ENCODE measurements around the gene SCAP.
"Not testable (repeated sequence)": the region's sequence is repeated elsewhere in the genome, so short reads cannot be mapped to it uniquely, and the experiment has no call there.

Gene SCAP

DNA sequence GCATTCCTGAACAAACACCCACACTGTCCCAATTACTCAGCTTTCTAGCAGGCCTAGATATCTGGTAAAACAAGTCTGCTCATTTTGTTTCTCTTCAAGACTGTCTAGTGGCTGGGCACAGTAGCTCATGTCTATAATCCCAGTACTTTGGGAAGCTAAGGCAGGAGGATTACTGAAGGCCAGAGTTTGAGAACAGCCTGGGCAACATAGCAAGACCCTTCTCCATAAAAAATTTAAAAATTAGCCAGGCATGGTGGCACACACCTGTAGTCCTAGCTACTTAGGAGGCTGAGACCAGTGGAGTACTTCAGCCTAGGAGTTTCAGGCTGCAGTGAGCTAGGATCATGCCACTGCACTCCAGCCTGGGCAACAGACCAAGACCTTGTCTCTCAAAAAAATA is 101.2 kb downstream of the SCAP start:
- DNase-seq (ENCODE audit: low spot score) (no peak), ATAC-seq (ENCODE audit: low read depth) (no peak)
- Histone ChIP-seq H3K4me3 (ENCODE audit: severe bottlenecking) (no peak overlapping the region), H3K27ac (ENCODE audit: poor library complexity, severe bottlenecking) (no peak overlapping the region), H3K36me3 (ENCODE audit: low read depth) (no peaks in the 10 kb centered on the region), H3K27me3 (ENCODE audit: insufficient read depth, poor library complexity, severe bottlenecking) (no peaks in the 10 kb centered on the region), H3K4me1 (ENCODE audit: insufficient read depth, poor library complexity, severe bottlenecking) (no peaks in the 10 kb centered on the region), H3K9me3 (ENCODE audit: severe bottlenecking) (no peaks in the 10 kb centered on the region)
- TF ChIP-seq, protein P1, sequence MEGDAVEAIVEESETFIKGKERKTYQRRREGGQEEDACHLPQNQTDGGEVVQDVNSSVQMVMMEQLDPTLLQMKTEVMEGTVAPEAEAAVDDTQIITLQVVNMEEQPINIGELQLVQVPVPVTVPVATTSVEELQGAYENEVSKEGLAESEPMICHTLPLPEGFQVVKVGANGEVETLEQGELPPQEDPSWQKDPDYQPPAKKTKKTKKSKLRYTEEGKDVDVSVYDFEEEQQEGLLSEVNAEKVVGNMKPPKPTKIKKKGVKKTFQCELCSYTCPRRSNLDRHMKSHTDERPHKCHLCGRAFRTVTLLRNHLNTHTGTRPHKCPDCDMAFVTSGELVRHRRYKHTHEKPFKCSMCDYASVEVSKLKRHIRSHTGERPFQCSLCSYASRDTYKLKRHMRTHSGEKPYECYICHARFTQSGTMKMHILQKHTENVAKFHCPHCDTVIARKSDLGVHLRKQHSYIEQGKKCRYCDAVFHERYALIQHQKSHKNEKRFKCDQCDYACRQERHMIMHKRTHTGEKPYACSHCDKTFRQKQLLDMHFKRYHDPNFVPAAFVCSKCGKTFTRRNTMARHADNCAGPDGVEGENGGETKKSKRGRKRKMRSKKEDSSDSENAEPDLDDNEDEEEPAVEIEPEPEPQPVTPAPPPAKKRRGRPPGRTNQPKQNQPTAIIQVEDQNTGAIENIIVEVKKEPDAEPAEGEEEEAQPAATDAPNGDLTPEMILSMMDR (IDR thresholded peaks at IDR 0.05; ENCODE audit: poor library complexity, severe bottlenecking) = no peak

DNA sequence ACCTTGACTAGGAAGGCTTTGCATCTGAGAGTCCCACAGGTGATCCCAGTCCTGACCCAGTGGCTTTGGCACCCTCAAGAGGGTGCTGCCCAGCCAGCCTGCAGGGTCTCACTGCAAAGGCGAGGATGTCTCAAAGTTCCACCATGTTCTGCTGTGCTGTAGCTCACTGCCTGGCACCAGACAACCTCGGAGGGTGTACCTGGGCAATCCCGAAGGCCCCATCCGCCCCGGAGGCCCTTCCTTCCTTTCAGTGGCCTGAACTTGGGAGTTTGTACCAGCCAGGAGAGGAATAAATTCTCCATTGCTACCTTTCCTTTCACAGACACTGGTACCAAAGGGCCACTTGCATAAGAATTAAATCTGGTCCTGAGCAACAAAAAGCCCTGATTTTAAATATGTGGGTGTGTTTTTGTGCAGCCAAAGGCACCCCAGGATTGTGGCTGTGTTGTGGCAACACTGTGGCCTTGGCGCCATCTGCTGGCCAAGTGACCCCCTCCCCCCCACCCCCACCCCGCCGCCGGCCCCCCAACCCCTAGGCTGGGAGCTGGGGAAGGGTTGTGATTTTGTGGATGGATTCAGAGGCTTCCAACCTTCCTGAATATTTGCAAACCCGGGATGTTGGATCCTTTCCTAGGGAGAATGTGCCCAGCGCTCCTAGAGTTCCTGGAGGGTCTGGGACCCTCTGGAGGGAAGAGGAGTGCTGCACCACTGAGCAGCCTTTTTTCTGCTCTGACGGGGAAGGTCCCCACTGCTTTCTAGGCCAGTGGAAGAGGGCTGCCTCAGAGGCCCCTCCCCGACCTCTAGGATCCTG is 104.6 kb downstream of the SCAP start:
- DNase-seq (ENCODE audit: low spot score) = no peak

GRCh38 chr3:47370020-47370419 is 105.7 kb downstream of the SCAP start:
- not testable (repeated sequence) for H3K9me3 ChIP-seq (ENCODE audit: severe bottlenecking); ATAC-seq (ENCODE audit: low read depth); H3K27me3 ChIP-seq (ENCODE audit: insufficient read depth, poor library complexity, severe bottlenecking); H3K27ac ChIP-seq (ENCODE audit: poor library complexity, severe bottlenecking); DNase-seq (ENCODE audit: low spot score); H3K4me3 ChIP-seq (ENCODE audit: severe bottlenecking); H3K4me1 ChIP-seq (ENCODE audit: insufficient read depth, poor library complexity, severe bottlenecking); H3K36me3 ChIP-seq (ENCODE audit: low read depth)

More for the DNA sequence above, 104.6 kb downstream of the SCAP start:
- H3K36me3 ChIP-seq (ENCODE audit: low read depth) = no peaks in the 10 kb centered on the region
- H3K4me3 ChIP-seq (ENCODE audit: severe bottlenecking) = no peak overlapping the region
- H3K4me1 ChIP-seq (ENCODE audit: insufficient read depth, poor library complexity, severe bottlenecking) = no peaks in the 10 kb centered on the region
- TF ChIP-seq, protein P1 (IDR thresholded peaks at IDR 0.05; ENCODE audit: poor library complexity, severe bottlenecking) = peak; percentile 59
- H3K27me3 ChIP-seq (ENCODE audit: insufficient read depth, poor library complexity, severe bottlenecking) = no peaks in the 10 kb centered on the region
- H3K9me3 ChIP-seq (ENCODE audit: severe bottlenecking) = no peaks in the 10 kb centered on the region
- H3K27ac ChIP-seq (ENCODE audit: poor library complexity, severe bottlenecking) = no peak overlapping the region
- ATAC-seq (ENCODE audit: low read depth) = peak; percentile 17; the same call in 1 of the 3 replicates

GRCh38 chr3:47367631-47368030 is 108.1 kb downstream of the SCAP start:
- H3K27ac ChIP-seq (ENCODE audit: poor library complexity, severe bottlenecking) = no peak overlapping the region
- no peaks in the 10 kb centered on the region for H3K4me1 ChIP-seq (ENCODE audit: insufficient read depth, poor library complexity, severe bottlenecking)
- TF ChIP-seq, protein P1 (IDR thresholded peaks at IDR 0.05; ENCODE audit: poor library complexity, severe bottlenecking) = no peak
- H3K36me3 ChIP-seq (ENCODE audit: low read depth) = no peaks in the 10 kb centered on the region
- ATAC-seq (ENCODE audit: low read depth) = no peak
- H3K9me3 ChIP-seq (ENCODE audit: severe bottlenecking) = no peaks in the 10 kb centered on the region
- H3K27me3 ChIP-seq (ENCODE audit: insufficient read depth, poor library complexity, severe bottlenecking) = no peaks in the 10 kb centered on the region
- H3K4me3 ChIP-seq (ENCODE audit: severe bottlenecking) = no peak overlapping the region
- no peak for DNase-seq (ENCODE audit: low spot score)

GRCh38 chr3:47366833-47367232 is 108.9 kb downstream of the SCAP start:
- no peaks in the 10 kb centered on the region for H3K36me3 ChIP-seq (ENCODE audit: low read depth)
- ATAC-seq (ENCODE audit: low read depth) = no peak
- no peaks in the 10 kb centered on the region for H3K4me1 ChIP-seq (ENCODE audit: insufficient read depth, poor library complexity, severe bottlenecking)
- no peak overlapping the region for H3K4me3 ChIP-seq (ENCODE audit: severe bottlenecking)
- H3K27ac ChIP-seq (ENCODE audit: poor library complexity, severe bottlenecking) = no peak overlapping the region
- H3K27me3 ChIP-seq (ENCODE audit: insufficient read depth, poor library complexity, severe bottlenecking) = no peaks in the 10 kb centered on the region
- H3K9me3 ChIP-seq (ENCODE audit: severe bottlenecking) = no peaks in the 10 kb centered on the region
- TF ChIP-seq, protein P1 (IDR thresholded peaks at IDR 0.05; ENCODE audit: poor library complexity, severe bottlenecking) = no peak
- DNase-seq (ENCODE audit: low spot score) = no peak
